ENCODE results near the gene RP9.

RP9 gene

DNA sequence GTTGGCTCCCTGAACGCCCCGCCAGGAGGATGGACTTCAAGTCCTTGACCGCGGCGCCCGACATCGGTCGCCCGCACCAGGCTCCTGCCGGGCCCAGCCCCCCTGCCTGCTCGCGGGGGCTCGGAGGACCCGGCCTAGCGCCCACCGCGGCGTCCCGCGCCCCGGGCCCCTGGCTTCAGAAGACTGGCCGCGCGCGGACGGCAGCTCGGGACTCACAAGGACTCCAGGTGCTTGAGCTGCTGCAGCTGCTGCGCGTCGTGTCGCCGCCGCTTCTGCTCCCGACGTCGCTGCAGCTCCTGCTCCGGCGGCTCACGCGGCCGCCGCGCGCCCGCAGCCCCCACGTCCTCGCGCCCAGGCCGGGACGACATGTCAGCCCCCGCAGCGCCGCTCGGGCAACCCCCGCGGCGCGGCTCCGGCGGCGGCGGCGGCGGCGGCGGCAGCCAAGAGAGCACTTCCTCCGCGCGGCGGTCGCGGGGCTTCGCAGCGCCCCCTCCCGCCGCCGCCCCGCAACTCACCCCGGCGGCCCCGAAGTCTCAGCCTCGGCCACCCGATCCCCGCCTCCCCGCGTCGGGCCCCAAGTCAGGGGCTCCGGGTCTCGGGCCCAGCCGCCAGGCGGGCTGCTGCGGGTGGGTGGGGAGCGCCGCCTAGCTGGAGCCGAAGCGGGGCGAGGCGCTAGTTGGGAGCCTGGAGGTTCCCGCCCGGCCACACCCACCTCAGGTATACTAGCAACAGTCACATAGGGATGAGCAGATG lies at the start of gene RP9:
Gene RP9 (minus strand): TSS at position 400 of the 753 bp plus-strand sequence. CDS start 32 bp downstream, at position 368.
- peak; percentile 63 for DNase-seq

- DNase-seq, result no peak
Measured at GRCh38 chr7:33157781-33158180, 48.6 kb upstream of the RP9 start.

DNA sequence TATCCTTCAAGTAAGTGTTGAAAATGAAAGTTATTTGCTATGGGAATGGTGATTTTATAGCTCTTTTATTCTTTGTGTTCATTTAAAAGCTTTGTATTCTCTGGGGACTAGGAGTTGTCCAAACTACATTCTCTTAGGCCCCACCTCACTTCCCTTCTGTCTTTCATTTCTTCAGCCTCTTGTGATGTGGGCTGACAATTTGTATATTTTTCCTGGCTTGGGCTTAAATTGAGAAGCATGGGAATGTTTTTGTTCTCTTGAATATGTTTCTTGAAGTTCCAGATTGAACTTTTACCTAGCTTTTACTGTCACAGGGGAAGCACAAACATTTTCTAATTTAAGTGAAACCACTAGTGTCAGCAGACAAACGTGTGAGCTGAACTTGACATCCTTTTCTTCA lies 48.1 kb upstream of the RP9 start:
- no peak for DNase-seq

DNA sequence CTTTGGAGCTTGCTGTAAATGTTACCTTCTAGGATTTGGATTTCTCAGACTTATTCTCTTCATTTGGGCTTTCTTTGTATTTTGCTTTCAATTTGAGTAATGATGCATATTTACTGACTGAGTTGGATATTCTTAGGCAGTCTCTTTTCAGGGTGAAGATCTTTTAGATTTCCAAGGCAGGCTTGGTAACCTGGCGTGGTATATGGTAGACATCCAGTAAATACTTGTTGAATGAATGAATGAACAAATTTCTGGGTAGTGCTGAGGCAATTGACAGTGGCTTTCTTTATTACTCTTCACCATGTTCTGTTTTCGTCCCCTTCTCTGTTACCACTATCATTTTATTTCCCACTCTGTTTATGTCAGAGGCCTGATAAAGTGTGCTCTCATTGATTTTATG lies 47.2 kb upstream of the RP9 start:
- DNase-seq, result no peak

GRCh38 chr7:33155811-33156210 lies 46.6 kb upstream of the RP9 start:
- DNase-seq, result no peak

DNA sequence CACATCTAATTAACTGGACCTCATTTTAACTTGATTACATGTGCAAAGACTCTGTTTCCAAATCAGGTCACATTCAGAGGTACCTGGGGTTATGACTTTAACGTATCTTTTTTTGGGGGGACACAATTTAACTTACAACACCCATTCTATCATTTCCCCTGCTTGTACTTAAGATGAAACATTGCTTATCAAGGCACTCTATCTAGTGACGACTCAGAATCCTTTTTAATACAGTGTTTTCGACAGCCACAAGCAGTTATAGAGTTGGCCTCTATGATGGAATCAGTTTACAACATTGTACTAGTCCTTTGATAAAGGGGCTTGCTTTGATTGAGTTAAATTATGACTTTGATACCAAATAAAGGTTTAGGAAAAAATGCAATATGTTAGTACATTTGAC lies 42.9 kb upstream of the RP9 start:
- no peak for DNase-seq

DNA sequence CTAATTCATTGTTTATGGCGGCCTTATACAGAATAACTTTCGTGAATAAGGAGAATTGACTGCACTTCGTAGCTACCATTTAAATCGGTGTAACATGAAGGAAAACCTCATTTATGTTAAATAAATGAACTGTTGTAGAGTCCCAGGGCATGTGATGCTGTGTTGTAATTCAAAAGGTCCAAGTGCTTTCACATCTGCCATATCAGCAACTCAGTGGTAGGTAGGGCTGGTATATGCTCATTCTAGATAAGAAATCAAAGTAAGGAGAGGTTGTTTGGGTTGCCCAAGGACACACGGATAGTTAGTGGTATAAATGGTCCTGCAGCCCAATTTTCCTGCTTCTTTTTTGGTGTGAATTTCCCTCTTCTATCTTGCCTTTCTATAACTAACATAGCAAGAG lies 36.0 kb upstream of the RP9 start:
- no peak for DNase-seq

GRCh38 chr7:33143996-33144718 lies 35.0 kb upstream of the RP9 start:
- DNase-seq, result no peak

DNA sequence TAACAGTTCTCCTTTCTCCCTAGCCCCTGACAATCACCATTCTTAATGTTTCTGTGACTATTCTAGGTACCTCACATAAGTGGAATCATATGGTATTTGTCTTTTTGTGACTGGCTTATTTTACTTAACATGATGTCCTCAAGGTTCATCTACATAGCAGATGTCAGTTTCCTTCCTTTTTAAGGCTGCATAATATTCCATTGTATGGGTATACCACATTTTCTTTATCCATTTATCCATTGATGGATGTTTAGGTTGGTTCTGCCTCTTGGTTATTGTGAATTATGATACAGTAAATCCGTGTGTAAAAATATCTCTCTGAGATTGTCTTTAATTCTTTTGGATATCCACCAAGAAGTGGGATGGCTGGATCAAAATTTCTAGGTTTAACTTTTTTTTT lies 33.4 kb upstream of the RP9 start:
- DNase-seq, result no peak

- DNase-seq, result no peak
Measured at GRCh38 chr7:33137103-33137502, 27.9 kb upstream of the RP9 start.

DNA sequence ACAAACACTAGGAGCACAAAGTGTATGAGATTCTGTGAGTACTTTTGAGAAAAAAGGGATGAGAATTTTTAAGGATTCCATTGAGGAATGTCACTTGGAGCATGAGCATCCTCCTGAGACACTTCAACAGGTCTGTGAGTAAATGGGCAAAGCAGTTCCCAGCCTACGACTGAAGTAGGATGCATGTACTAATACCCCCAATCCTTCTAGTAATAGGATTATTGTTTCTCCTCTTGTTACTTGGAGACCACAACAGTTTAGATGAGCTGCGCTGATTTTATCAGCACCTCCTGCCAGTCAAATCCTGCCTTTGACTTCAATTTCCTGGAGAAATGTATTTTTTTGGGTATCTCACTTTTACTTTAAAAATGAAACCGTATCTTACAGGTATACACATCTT lies 21.0 kb upstream of the RP9 start:
- no peak for DNase-seq

- no peak for DNase-seq
Measured at GRCh38 chr7:33129806-33130153, 20.6 kb upstream of the RP9 start.

DNA sequence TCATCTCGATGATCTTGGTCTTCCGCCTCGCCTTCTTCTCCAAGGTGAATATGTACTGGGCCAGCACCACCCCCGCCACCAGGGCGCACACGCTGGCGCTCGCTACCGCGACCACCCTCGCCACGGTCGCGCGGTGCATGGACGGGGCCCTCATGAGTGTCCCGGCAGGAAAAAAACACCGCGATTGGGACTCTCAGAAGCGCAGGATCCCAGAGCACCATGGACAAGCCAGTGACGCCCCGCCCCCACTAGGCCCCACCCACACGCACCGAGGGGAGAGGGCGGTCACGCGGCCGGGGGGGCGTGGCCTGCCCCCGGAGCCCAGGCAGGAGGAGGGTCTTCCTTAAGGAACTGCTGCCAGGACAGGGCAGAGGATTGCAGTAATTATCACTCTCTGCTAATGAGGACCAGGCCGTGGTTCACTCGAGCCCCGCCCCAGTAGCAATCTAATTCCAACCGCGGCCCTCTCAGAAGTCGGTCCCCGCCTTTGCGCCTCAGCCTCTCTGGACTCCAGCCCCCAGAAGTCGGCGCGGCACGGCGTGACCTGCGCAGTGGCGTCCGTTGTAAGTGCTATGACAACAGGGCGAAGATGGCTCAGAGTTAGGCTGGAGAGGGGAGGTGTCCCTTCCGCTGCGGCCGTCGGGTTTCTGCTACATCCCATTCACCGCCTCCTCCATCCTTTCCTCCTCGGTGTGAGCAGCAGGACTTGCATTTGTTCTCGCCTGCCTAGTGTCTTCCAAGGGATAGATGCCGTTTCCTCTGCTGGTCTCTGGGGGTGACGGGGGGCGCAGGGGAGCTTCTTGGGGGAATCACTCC lies 20.0 kb upstream of the RP9 start, which contains the start of gene BBS9:
Gene BBS9 (plus strand): TSS at position 575 of the 816 bp plus-strand sequence. CDS start 16,689 bp downstream, outside the sequence.
- peak; percentile 94 for DNase-seq

DNA sequence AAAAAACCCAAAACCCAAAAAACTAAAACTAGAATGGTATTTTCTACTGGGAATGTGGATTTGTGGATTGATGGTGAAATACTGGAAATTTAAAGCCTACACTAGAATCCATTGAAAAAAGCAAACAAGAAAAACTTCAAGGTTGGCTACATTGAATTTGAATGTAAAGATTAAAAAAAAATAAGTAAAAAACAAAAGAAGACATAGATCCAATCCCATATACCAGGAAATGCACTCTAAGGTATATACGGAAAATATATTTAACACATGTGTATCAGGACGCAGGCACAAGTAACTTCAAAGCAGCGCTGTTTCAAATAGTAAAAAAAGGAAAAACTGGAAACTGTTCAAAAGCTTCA lies 19.4 kb upstream of the RP9 start:
- DNase-seq, result no peak

- DNase-seq, result no peak
Measured at GRCh38 chr7:33127085-33127484, 17.9 kb upstream of the RP9 start.

DNA sequence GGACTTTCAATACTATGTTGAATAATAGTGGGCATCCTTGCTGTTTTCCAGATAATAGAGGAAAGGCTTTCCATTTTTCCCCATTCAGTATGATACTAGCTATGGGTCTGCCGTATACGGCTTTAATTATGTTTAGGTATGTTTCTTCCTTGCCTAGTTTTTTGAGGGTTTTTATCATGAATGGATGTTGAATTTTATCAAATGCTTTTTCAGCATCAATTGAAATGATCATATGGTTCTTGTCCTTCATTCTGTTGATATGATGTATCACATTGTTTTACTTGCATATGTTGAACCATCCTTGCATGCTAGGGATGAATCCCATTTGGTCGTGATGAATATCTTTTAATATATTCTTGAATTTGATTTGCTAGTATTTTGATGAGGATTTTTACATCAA lies 9.2 kb upstream of the RP9 start:
- DNase-seq, result no peak

- no peak for DNase-seq
Measured at GRCh38 chr7:33114976-33115375, 5.8 kb upstream of the RP9 start.

DNA sequence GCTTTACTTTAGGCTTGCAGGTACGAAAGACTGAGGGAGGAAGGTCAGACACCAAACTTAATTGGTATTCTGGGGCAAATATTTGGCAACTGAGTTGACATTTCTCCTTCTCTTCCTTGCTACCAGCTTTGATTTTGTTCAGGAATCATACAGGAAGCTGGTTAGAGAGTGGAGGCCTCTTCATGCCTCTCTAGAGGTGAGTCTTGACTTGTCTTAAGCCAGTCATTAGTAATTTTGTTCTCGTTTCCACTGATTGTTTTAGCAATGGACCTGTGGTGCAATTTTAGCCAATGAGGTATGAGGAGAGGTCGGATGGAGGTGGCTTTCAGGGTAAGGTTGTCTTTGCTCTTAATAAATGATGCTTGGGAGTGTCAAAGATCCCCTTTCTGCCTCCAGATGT lies 2.4 kb upstream of the RP9 start:
- no peak for DNase-seq

GRCh38 chr7:33109758-33110238 lies 594 bp upstream of the RP9 start:
- no peak for DNase-seq

- DNase-seq, result no peak
Measured at GRCh38 chr7:33108554-33109004, 625 bp downstream of the RP9 start.

DNA sequence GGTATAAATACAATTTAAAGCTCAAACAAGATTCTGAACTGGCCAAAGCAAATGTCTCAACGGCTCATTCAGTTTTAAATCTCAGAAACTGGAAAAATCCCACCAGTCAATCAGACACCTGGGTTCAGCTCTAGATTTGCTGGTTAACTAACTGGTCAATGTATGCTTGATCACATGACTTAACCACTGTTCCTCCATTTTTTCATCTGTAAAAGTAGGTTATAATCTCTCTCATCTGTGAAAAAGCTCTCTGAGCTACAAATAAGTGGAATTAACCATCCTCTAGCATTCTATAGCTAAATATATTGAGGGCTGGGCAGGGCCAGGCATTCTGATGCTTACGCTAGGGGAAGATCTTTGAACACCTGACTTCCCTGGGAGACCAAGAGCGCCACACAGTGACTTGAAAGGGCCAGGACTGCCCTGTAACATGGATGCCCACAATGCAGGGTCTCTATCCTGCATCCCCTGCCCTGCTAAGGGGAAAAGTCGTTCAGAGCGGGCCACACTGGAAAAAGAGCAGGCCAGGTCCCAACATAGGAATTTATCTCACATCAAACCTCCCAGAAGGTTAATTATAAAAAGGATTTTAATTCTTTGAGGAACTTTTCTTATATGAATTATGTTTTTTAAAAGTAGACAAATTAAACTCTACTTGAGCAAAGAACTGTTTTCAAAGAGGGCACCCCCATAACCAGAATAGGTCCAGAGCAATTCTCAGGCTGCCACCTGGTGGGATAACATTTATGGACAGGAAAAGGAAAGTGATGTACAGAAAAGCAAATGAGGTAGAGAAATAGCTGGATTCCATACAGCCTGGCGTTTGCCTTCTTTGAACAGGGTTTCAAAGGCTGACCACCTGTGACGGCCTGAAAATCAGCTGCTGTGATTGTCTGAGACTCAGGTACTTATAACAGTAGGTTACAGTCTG lies 1.8 kb downstream of the RP9 start:
- no peak for DNase-seq

- no peak for DNase-seq
Measured at GRCh38 chr7:33101906-33102305, 7.3 kb downstream of the RP9 start.
